ENCODE results near the gene NAV2. TPM values are rescaled to one million over a fixed set of nuclear protein-coding genes. Genes with fewer than 3 reads are reported as not detected.

Gene NAV2
- total RNA-seq, 3 donors from 2014 or later: 21.9 to 65.9 (median 30.9) TPM

DNA sequence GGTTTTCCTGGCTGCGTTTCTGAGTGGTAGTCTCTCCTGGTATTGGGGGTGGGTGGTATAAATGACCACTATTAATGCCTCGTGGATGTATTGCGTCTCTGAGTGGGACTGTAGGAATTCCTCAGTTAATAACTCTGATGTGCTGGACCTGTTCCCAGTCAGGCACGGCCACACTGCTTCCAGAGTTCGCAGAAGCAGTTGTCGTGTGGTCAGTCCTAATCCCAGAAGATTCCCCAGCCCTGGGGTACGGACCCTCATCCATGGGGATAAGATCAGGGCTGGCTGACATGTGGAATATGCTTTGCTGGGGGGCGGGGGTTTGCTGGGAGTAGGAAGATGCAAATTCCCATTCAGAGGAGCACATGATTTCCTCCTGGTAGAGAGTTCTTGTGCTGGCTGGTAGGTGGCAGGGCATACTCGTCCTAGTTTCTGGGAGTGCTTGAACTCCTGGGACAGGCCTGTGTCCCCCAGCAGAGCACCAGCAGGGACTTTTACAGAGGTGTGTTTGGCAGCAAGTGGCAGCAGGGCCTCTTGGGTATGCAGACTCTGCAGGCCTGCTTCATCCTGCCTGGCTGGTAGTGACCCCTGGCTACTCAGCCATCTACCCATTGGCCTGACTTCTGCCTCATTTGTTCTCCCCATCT lies 157.4 kb downstream of the NAV2 start:
- DNase-seq (no peak), ATAC-seq (no peak)
- no peak for TF ChIP-seq CTCF (IDR thresholded peaks at IDR 0.05)
- intact Hi-C loops (cut with DNase I, micrococcal nuclease): no loop called here
- H3K4me1 ChIP-seq (ENCODE audit: low read depth): no peaks in the 10 kb centered on the region
- H3K9me3 ChIP-seq: no peaks in the 10 kb centered on the region
- no peaks in the 10 kb centered on the region for H3K36me3 ChIP-seq (ENCODE audit: low read depth)
- H3K4me3 ChIP-seq: no peak overlapping the region

- no peak for TF ChIP-seq CTCF (IDR thresholded peaks at IDR 0.05)
- intact Hi-C loops (cut with DNase I, micrococcal nuclease): no loop called here
- Histone ChIP-seq H3K4me3 (no peak overlapping the region), H3K9me3 (no peaks in the 10 kb centered on the region), H3K36me3 (ENCODE audit: low read depth) (no peaks in the 10 kb centered on the region), H3K4me1 (ENCODE audit: low read depth) (no peaks in the 10 kb centered on the region)
- no peak for DNase-seq
- no peak for ATAC-seq
Measured at GRCh38 chr11:19871531-19871930, 158.9 kb downstream of the NAV2 start.

DNA sequence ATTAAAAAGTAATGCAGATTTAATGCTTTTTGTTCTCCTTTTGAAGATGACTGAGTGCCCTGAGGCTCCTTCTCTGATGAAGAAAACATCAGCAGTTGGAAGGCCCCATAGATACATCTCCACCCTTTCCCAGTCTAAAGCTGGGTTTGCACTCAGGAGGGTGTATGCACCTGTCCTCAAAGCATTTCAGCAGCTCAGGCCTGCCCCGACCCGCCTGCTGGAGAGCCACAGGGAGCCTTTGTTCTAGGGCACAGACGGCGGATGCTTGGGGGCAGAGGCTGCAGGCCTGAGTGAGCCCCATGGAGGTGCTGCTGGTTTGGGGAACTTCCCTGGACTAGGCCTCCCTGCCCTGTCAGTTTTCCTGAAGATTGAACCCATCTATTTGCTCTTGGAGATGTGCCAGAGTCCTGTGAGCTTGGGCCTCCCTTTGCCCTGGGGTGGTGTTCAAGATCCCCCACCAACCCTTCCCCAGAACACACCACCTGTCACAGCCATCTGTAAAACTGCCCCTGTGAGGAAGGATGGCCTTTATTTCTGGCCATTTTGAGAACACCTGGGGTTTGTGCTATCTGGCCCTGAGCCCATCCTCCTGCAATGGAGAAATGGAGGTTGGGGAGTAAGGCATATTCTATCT lies 160.0 kb downstream of the NAV2 start:
- ATAC-seq: no peak
- H3K4me3 ChIP-seq: no peak overlapping the region
- TF ChIP-seq CTCF (IDR thresholded peaks at IDR 0.05): no peak
- no peaks in the 10 kb centered on the region for H3K36me3 ChIP-seq (ENCODE audit: low read depth)
- intact Hi-C loops (cut with DNase I, micrococcal nuclease): no loop called here
- no peaks in the 10 kb centered on the region for H3K9me3 ChIP-seq
- no peak for DNase-seq
- no peaks in the 10 kb centered on the region for H3K4me1 ChIP-seq (ENCODE audit: low read depth)

DNA sequence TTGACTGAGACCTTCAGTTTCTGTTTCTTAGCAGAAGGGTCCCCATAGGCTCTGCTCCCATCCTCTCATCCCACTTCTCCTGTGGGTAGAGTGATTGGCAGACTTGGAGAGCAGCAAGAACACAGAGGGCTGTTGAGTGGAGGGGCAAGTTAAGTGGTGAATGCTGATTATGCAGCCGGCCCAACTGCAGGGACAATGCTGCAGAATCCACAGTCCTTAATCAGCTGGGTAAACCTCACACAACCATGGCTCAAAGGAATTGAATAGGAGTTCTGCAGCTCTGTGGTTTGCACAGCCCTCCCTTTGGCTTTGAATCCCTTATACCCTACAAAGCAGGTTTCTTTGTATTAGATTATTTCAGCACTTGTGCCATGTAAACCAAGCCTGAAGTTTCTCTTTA lies 161.1 kb downstream of the NAV2 start:
- no peak for TF ChIP-seq CTCF (IDR thresholded peaks at IDR 0.05)
- no peaks in the 10 kb centered on the region for H3K9me3 ChIP-seq
- DNase-seq (no peak), ATAC-seq (no peak)
- intact Hi-C loops (cut with DNase I, micrococcal nuclease): no loop called here
- no peaks in the 10 kb centered on the region for H3K4me1 ChIP-seq (ENCODE audit: low read depth)
- no peak overlapping the region for H3K4me3 ChIP-seq
- H3K36me3 ChIP-seq (ENCODE audit: low read depth): no peaks in the 10 kb centered on the region

- Histone ChIP-seq H3K36me3 (ENCODE audit: low read depth) (no peaks in the 10 kb centered on the region), H3K9me3 (no peaks in the 10 kb centered on the region), H3K4me1 (ENCODE audit: low read depth) (no peaks in the 10 kb centered on the region), H3K4me3 (no peak overlapping the region)
- DNase-seq (no peak), ATAC-seq (no peak)
- intact Hi-C loops (cut with DNase I, micrococcal nuclease): no loop called here
- TF ChIP-seq CTCF (IDR thresholded peaks at IDR 0.05): no peak
Measured at GRCh38 chr11:19874266-19874665, 161.6 kb downstream of the NAV2 start.

All from mucosa of descending colon (tissue), 3 donors.